Superior temporal gyrus (tissue), 1 donor: ENCODE data around the gene MUC5B.
"Not testable (repeated sequence)": the region's sequence is repeated elsewhere in the genome, so short reads cannot be mapped to it uniquely, and the experiment has no call there.

ENCODE experiments used
- DNase-seq: peaks from one replicate; pipeline ENCODE4 v3.0.0-alpha.2; 2016; ENCODE audit errors: extremely low spot score

The MUC5B gene, protein sequence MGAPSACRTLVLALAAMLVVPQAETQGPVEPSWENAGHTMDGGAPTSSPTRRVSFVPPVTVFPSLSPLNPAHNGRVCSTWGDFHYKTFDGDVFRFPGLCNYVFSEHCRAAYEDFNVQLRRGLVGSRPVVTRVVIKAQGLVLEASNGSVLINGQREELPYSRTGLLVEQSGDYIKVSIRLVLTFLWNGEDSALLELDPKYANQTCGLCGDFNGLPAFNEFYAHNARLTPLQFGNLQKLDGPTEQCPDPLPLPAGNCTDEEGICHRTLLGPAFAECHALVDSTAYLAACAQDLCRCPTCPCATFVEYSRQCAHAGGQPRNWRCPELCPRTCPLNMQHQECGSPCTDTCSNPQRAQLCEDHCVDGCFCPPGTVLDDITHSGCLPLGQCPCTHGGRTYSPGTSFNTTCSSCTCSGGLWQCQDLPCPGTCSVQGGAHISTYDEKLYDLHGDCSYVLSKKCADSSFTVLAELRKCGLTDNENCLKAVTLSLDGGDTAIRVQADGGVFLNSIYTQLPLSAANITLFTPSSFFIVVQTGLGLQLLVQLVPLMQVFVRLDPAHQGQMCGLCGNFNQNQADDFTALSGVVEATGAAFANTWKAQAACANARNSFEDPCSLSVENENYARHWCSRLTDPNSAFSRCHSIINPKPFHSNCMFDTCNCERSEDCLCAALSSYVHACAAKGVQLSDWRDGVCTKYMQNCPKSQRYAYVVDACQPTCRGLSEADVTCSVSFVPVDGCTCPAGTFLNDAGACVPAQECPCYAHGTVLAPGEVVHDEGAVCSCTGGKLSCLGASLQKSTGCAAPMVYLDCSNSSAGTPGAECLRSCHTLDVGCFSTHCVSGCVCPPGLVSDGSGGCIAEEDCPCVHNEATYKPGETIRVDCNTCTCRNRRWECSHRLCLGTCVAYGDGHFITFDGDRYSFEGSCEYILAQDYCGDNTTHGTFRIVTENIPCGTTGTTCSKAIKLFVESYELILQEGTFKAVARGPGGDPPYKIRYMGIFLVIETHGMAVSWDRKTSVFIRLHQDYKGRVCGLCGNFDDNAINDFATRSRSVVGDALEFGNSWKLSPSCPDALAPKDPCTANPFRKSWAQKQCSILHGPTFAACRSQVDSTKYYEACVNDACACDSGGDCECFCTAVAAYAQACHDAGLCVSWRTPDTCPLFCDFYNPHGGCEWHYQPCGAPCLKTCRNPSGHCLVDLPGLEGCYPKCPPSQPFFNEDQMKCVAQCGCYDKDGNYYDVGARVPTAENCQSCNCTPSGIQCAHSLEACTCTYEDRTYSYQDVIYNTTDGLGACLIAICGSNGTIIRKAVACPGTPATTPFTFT (N-terminal part only)

DNA sequence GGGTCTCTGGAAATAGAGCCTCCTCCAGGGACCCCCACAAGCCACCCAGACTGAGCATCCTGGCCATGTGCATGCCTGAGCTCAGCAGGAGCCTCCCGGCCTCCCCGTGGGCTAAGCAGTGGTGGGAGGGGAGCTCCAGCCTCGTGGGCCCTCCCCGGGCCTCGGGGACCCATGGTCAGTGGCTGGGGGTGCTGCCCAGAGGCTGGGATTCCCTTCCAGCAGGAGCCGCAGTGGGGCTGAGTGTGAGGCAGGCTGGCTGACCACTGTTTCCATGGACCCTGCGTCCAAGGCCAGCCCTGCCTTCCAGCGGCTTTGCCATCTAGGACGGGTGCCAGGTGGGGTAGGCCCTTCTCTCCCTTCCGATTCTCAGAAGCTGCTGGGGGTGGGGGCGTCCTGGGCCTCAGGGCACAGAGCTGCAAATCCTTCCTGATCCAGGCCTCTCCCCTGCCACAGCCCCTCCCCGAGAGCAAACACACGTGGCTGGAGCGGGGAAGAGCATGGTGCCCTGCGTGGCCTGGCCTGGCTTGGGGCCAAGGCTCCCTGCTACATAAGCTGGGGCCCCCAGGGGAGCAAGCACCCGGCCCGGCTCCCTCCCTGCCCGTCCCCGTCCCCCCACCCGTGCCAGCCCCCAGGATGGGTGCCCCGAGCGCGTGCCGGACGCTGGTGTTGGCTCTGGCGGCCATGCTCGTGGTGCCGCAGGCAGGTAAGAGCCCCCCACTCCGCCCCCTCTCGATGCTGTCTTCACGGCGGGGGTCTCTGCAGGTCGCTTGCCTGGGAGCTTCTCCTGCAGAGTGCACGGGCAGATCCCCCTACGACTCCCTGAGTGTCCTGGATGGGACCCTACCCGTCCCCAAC, at the start of gene MUC5B:
Gene MUC5B, plus strand, starts transcription at position 576 of the 855 bp plus-strand sequence. Its CDS starts 58 bp downstream, at position 634.
- DNase-seq = no peak

DNA sequence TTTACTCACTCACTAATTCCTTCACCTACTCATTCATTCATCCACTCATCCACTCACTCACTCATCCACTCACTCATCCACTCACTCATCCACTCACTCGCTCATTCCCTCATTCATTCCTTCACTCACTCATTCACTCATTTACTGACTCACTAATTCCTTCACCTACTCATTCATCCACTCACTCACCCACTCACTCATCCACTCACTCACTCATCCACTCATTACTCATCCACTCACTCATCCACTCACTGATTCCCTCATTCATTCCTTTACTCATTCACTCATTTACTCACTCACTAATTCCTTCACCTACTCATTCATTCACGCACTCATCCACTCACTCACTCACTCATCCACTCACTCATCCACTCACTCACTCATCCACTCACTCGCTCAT, 49.5 kb upstream of the MUC5B start:
- not testable (repeated sequence) for DNase-seq

DNA sequence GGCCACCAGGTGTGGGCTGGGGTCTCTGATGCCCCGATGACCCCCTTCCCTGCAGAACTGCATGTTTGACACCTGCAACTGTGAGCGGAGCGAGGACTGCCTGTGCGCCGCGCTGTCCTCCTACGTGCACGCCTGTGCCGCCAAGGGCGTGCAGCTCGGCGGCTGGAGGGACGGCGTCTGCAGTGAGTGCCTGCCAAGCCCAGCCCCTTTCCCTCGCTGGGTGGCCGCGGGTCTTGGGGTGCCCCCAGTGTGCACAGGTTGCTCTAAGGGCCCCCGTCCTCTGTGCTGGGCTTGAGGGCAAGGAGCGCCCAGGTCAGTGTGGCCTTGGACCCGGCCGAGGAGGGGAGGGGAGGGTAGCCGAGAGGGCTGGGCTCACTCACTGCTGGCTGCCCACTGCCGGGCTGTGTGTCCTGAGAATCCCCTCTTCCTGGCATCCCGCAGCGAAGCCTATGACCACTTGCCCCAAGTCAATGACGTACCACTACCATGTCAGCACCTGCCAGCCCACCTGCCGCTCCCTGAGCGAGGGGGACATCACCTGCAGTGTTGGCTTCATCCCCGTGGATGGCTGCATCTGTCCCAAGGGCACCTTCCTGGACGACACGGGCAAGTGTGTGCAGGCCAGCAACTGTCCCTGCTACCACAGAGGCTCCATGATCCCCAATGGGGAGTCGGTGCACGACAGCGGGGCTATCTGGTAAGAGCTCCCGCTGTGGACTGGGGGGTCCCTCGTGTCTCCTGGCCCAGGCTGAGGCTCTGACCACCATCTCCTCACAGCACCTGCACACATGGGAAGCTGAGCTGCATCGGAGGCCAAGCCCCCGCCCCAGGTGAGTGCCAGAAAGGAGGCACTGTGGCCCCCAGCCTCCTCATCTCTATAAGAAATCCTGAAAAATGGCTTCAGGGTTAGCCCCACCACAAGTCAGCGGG, 48.2 kb upstream of the MUC5B start:
- no peak for DNase-seq

DNA sequence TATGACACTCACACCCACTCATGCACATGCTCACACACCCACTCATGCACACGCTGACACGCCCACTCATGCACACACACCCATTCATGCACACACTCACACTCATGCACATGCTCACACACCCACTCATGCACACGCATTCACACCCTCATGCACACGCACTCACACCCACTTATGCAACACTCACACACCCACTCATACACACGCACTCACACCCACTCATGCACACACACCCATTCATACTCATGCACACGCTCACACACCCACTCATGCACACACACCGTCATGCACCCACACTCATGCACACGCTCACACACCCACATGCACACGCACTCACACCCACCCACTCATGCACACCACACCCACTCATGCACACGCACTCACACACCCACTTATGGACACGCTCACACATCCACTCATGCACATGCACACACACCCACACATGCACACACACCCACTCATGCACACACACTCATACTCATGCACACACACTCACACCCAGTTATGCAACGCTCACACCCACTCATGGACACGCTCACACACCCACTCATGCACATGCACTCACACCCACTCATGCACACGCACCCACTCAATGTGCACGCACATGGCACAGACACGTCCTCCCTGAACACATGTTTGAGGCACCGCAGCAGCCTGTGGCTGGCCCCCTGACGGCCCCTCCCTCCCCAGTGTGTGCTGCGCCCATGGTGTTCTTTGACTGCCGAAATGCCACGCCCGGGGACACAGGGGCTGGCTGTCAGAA, 47.2 kb upstream of the MUC5B start:
- no peak for DNase-seq

DNA sequence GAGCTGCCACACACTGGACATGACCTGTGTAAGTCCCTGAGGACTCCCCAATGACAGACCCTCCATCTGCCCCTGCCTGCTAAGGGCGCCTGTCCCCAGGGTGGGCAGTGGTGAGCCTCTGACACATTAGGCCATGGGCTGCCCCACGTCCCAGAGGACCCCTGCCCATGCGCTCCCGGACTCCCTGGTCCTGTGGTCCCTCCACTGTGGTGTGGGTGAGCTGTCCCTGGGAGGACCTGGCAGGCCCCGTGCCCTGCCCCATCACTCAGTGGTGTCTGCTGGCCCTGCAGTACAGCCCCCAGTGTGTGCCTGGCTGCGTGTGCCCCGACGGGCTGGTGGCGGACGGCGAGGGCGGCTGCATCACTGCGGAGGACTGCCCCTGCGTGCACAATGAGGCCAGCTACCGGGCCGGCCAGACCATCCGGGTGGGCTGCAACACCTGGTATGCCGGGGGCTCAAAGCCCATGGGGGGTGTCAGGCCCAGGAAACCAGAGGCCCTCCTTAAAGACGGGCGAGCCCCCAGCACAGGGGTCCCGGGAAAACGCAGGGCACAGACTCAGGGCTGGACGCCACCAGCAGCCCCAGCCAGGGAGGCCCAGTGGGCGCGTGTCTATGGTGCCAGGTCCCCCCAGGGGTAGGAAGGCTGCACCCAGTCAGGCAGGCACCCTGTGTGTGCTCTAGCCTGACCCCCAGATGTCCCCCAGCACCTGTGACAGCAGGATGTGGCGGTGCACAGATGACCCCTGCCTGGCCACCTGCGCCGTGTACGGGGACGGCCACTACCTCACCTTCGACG, 46.4 kb upstream of the MUC5B start:
- DNase-seq = no peak

DNA sequence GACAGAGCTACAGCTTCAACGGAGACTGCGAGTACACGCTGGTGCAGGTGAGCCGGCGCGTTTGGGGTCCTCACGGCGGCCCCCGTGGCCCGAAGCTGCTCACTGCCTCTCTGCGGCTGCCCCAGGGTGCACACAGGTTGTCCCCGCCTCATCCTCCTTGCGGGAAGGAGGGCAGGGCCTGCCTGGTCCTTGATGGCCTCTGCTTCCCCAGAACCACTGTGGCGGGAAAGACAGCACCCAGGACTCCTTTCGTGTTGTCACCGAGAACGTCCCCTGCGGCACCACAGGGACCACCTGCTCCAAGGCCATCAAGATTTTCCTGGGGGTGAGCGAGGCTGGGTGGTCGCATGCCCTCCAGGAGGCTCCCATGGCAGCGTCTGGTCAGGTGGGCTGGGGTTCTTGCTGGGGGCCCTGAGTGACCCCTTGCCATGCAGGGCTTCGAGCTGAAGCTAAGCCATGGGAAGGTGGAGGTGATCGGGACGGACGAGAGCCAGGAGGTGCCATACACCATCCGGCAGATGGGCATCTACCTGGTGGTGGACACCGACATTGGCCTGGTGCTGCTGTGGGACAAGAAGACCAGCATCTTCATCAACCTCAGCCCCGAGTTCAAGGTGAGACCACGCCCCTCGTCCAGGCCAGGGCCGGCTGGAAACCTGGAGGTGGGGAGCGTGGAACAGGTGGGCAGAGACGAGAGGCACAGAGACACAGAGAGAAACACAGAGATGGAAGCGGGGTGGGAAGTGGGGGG, 45.7 kb upstream of the MUC5B start:
- no peak for DNase-seq

DNA sequence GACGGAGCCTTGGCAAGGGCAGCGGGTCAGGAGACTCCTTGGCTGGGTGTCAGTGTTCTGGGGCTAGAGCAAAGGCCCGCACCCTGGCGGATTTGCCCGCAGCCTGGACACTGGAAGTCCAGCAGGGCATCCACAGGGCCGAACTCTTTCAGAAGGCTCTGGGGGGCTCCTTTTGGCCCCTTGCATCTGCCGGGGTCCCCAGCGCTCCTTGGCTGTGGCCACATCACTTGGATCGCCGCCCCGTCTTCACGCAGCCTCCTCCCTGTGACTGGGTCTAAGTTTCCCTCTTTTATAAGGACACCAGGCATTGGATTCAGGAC, 45.1 kb upstream of the MUC5B start:
- DNase-seq = no peak

DNA sequence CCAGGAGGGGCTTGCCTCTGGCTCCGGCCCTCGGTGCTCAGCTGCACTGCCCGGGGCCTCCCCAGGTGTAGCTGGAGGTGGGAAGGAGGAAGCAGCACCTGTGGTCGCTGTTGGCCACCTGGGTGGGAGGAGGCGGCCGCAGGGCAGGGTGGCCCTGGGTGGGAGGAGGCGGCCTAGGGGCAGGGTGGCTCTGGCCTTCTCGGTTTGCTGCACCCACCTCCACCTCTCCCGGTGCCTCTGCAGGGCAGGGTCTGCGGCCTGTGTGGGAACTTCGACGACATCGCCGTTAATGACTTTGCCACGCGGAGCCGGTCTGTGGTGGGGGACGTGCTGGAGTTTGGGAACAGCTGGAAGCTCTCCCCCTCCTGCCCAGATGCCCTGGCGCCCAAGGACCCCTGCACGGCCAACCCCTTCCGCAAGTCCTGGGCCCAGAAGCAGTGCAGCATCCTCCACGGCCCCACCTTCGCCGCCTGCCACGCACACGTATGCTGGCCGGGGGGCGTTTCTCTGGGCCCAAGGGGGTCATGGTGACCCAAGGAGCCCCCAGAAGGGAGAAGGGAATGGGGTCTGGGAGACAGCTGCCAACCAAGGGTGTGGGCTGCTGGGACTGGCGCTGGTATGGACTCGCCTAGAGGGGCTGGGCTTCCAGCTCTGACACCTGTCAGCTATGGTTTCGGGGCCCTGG, 44.5 kb upstream of the MUC5B start:
- no peak for DNase-seq

DNA sequence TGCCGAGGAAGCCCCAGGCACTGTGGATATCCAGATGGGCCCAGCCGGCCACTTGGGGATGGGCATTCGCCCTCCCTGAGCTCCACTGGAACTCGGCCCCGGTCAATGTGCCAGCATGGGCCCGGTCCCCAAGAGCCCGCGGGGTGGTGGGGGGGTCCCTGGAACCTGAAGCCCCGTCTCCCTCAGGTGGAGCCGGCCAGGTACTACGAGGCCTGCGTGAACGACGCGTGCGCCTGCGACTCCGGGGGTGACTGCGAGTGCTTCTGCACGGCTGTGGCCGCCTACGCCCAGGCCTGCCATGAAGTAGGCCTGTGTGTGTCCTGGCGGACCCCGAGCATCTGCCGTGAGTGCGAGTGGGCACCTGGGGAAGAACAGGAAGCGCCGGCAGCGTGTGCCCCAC, 44.0 kb upstream of the MUC5B start:
- DNase-seq = no peak

DNA sequence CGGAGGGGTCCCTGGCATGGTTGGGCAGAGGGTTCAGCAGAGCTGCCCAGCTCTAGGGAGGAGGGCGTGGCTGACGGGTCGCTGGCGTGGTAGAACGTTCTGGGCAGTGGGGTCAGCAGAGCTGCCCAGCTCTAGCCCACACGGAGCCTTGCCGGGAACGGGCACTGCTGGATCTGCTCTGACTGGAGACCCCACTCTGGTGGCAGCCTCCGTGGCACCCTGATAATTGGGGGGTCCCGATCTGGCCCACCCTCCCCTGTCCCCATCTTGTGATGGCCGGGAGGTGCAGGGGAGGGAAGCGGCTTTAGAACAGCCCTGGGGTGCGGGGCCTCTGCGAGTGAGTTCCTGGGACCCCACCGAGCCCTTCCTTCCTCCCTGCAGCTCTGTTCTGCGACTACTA, 43.2 kb upstream of the MUC5B start:
- no peak for DNase-seq

DNA sequence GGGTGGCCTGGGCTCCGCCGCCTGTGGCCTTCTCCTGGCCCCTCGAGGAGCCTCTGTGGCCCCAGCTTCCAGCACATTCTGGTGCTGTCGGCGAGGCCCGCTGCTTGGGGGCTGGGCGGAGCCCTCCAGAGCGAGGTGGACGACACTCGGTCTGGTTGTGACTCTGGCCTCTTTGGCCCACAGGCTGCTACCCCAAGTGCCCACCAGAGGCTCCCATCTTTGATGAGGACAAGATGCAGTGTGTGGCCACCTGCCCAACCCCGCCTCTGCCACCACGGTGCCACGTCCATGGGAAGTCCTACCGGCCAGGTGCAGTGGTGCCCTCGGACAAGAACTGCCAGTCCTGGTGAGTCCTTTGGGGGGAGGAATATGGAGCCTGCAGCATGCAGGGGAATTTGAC, 42.7 kb upstream of the MUC5B start:
- no peak for DNase-seq

DNA sequence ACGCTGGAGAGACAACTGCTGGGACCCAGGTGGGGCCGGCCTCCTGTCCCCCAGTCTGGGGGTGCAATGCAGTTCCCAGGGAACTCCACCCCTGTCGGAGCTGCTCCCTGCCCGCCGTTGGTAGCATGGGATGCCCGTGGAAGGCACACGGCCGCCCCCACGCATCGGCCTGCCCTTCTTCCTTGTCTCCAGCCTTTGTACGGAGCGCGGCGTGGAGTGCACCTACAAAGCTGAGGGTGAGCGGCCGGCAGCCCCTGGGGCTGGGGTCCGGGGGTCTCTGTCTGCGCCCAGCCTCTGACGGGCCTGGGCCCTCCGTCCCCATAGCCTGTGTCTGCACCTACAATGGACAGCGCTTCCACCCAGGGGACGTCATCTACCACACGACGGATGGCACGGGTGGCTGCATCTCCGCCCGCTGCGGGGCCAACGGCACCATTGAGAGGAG, 41.9 kb upstream of the MUC5B start:
- DNase-seq = no peak

DNA sequence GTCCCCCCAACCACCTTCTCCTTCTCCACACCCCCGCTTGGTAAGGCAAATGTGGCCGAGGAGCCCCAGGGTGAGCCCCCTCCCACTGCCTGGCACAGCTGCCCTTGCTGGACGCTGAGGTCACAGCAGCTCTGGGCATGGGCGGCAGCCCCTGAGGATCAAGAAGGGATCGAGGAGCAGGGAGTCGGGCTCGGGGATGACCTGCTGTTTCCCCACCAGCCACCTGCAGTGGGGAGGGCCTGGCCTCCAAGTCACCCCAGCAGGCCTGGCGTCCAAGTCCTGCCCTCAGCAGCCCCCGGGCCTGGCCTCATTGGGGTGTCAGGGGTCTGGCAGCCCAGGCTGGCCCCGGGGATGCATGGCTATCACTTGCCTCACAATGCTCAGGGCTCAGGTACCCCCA, 41.4 kb upstream of the MUC5B start:
- no peak for DNase-seq

DNA sequence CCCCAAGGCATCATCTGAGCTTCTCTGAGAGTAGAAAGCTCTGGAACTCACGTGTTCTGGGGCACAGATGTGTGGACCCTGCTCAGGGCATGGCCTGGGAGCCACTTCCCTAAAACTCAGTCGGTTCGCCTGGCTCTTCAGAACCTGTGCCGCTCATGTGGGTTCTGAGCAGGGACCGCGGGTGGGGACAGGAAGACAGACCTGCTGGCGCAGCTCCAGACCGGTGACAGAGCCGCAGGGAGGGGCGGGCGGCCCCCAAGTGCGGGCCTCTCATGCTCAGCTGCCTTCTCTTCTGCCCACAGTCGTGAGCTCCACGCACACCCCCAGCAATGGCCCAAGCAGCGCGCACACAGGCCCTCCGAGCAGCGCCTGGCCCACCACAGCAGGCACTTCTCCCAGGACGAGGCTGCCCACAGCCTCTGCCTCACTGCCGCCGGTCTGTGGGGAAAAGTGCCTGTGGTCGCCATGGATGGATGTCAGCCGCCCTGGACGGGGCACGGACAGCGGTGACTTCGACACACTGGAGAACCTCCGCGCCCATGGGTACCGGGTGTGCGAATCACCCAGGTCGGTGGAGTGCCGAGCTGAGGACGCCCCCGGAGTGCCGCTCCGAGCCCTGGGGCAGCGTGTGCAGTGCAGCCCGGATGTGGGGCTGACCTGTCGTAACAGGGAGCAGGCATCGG, 40.9 kb upstream of the MUC5B start:
- DNase-seq = no peak

DNA sequence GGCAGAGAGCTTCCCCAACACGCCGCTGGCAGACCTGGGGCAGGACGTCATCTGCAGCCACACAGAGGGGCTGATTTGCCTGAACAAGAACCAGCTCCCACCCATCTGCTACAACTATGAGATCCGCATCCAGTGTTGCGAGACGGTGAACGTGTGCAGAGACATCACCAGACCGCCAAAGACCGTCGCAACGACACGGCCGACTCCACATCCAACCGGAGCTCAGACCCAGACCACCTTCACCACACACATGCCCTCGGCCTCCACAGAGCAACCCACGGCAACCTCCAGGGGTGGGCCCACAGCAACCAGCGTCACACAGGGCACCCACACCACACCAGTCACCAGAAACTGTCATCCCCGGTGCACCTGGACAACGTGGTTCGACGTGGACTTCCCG, 38.7 kb upstream of the MUC5B start:
- DNase-seq = not testable (repeated sequence)

DNA sequence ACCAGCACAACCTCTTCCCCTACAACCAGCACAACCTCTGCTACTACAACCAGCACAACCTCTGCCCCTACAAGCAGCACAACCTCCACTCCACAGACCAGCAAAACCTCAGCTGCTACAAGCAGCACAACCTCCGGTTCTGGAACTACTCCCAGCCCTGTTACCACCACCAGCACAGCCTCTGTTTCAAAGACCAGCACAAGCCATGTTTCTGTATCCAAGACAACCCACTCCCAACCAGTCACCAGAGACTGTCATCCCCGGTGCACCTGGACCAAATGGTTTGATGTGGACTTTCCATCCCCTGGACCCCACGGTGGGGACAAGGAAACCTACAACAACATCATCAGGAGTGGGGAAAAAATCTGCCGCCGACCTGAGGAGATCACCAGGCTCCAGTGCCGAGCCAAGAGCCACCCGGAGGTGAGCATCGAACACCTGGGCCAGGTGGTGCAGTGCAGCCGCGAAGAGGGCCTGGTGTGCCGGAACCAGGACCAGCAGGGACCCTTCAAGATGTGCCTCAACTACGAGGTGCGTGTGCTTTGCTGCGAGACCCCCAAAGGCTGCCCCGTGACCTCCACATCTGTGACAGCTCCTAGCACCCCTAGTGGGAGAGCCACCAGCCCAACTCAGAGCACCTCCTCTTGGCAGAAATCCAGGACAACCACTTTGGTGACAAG, 34.3 kb upstream of the MUC5B start:
- not testable (repeated sequence) for DNase-seq
